Measurements from ENCODE around the gene CYP21A2.

The CYP21A2 gene

GRCh38 chr6:32073101-32073500 lies 34.9 kb downstream of the CYP21A2 start:
- DNase-seq (ENCODE audit: low read depth), result no peak
- no peak for TF ChIP-seq CTCF (IDR thresholded peaks at IDR 0.05; ENCODE audit: low read depth, low read length, missing control alignments)
- in situ Hi-C loops (cut with HindIII; ENCODE audit: low sequenced_read_pairs), result no loop called here
- H3K4me3 ChIP-seq (ENCODE audit: low read depth, low read length), result no peak overlapping the region

GRCh38 chr6:32073613-32074012 lies 35.4 kb downstream of the CYP21A2 start:
- in situ Hi-C loops (cut with HindIII; ENCODE audit: low sequenced_read_pairs), result no loop called here
- no peak for TF ChIP-seq CTCF (IDR thresholded peaks at IDR 0.05; ENCODE audit: low read depth, low read length, missing control alignments)
- DNase-seq (ENCODE audit: low read depth), result no peak
- no peak overlapping the region for H3K4me3 ChIP-seq (ENCODE audit: low read depth, low read length)

GRCh38 chr6:32074996-32075532 lies 36.8 kb downstream of the CYP21A2 start:
- no peak overlapping the region for H3K4me3 ChIP-seq (ENCODE audit: low read depth, low read length)
- TF ChIP-seq CTCF (IDR thresholded peaks at IDR 0.05; ENCODE audit: low read depth, low read length, missing control alignments), result no peak
- DNase-seq (ENCODE audit: low read depth), result no peak
- in situ Hi-C loops (cut with HindIII; ENCODE audit: low sequenced_read_pairs), result no loop called here

GRCh38 chr6:32075781-32076180 lies 37.6 kb downstream of the CYP21A2 start:
- in situ Hi-C loops (cut with HindIII; ENCODE audit: low sequenced_read_pairs), result no loop called here
- no peak for TF ChIP-seq CTCF (IDR thresholded peaks at IDR 0.05; ENCODE audit: low read depth, low read length, missing control alignments)
- no peak overlapping the region for H3K4me3 ChIP-seq (ENCODE audit: low read depth, low read length)
- no peak for DNase-seq (ENCODE audit: low read depth)

- peak; percentile 73 for DNase-seq (ENCODE audit: low read depth)
- TF ChIP-seq CTCF (IDR thresholded peaks at IDR 0.05; ENCODE audit: low read depth, low read length, missing control alignments), result no peak
- no peak overlapping the region for H3K4me3 ChIP-seq (ENCODE audit: low read depth, low read length)
- in situ Hi-C loops (cut with HindIII; ENCODE audit: low sequenced_read_pairs), result no loop called here
Observed at GRCh38 chr6:32076321-32076809, 38.1 kb downstream of the CYP21A2 start.

- no peak for TF ChIP-seq CTCF (IDR thresholded peaks at IDR 0.05; ENCODE audit: low read depth, low read length, missing control alignments)
- in situ Hi-C loops (cut with HindIII; ENCODE audit: low sequenced_read_pairs), result no loop called here
Observed at GRCh38 chr6:32079566-32080290, 41.5 kb downstream of the CYP21A2 start.

More at GRCh38 chr6:32079566-32080290, 41.5 kb downstream of the CYP21A2 start:
- no peak for DNase-seq (ENCODE audit: low read depth)
- no peak overlapping the region for H3K4me3 ChIP-seq (ENCODE audit: low read depth, low read length)

Data from astrocyte of the cerebellum (primary cell).